K562 (cell line): ENCODE measurements around the gene MYO3B. TPM values are rescaled to one million over a fixed set of nuclear protein-coding genes. Genes with fewer than 3 reads are reported as not detected.

Experiments used
- ATAC-seq: fragments of 200-7000 bp; cut with Tn5 transposase; 3 replicates; pipeline ENCODE4 v1.9.1; 2020; ENCODE audit warnings: moderate library complexity
- BruUV-seq: library from RNA; stranded (reverse); fragments of 400-500 nt; replicated peaks from 2 replicates; lab custom pipeline; 2021; lab: Mats Ljungman, UMichigan
- CTCF ChIA-PET: fragments of 300-600 bp; formaldehyde crosslinking; extraction: SDS; loops from one replicate; lab custom pipeline; 2021; ENCODE audit warnings: low intra/inter-chr PET ratio; lab: Yijun Ruan, JAX
- POLR2A ChIA-PET: fragments of 300-600, 350-650 bp; sonication (Branson Sonifier 250); formaldehyde crosslinking; extraction: SDS; loops from one replicate; lab custom pipeline; 2021; ENCODE audit warnings: antibody characterized with exemption, inconsistent platforms; lab: Yijun Ruan, JAX
- DNase-seq, 4 experiments: peaks; one replicate each; pipeline versions ENCODE4 v3.0.0 to v3.0.0-alpha.2; 2011 to 2018; ENCODE audit warnings: low spot score in 3 of 4, mixed read lengths in 3 of 4; ENCODE audit errors: extremely low read depth in 1 of 4
- FAIRE-seq: peaks from 2 replicates; lab custom pipeline; 2011; peaks lifted over from hg19 to GRCh38; lab: Jason Lieb, UNC
- H2AFZ ChIP-seq: 2 replicates; pipeline ENCODE4 v1.6.0; 2011; ENCODE audit warnings: low read depth, low read length, control low read depth, inconsistent platforms
- H3K27ac ChIP-seq: fragments of 200-600 bp; 3 replicates; pipeline ENCODE4 v1.8.0; 2011; ENCODE audit warnings: low read depth, mild to moderate bottlenecking, control low read depth, inconsistent platforms, low read length, moderate library complexity, mixed read lengths; ENCODE audit errors: extremely low read depth
- H3K27me3 ChIP-seq, 2 experiments: fragments of 300-600 bp in 1 of 2; 2 replicates in 1 of 2; 3 replicates in 1 of 2; pipeline versions ENCODE4 v1.6.0 to v1.8.0; 2011; ENCODE audit warnings: inconsistent platforms in 2 of 2, low read length in 2 of 2, mild to moderate bottlenecking in 1 of 2, mixed read lengths in 1 of 2, moderate library complexity in 1 of 2; ENCODE audit not compliant: control insufficient read depth in 2 of 2, insufficient read depth in 2 of 2
- H3K36me3 ChIP-seq: fragments of 300-600 bp; 3 replicates; pipeline ENCODE4 v1.8.0; 2011; ENCODE audit warnings: mild to moderate bottlenecking, low read length, inconsistent platforms; ENCODE audit not compliant: control insufficient read depth, insufficient read depth
- H3K4me1 ChIP-seq, 2 experiments: fragments of 200-600 bp in 1 of 2; replicated peaks in 1 of 2; 2 replicates in 1 of 2; 3 replicates in 1 of 2; pipeline versions ENCODE4 v1.5.1 to v1.8.0; 2011; ENCODE audit warnings: inconsistent platforms in 2 of 2, low read length in 2 of 2, mild to moderate bottlenecking in 1 of 2, mixed read lengths in 1 of 2, moderate library complexity in 1 of 2; ENCODE audit not compliant: control insufficient read depth in 2 of 2, insufficient read depth in 2 of 2
- H3K4me2 ChIP-seq: 2 replicates; pipeline ENCODE4 v1.6.1; 2011; ENCODE audit warnings: low read length, control low read depth, inconsistent platforms, mixed read lengths; ENCODE audit not compliant: insufficient read depth
- H3K4me3 ChIP-seq: fragments of 200-600 bp; sonication (generic), shearing (Covaris generic); 2 replicates; pipeline ENCODE4 v1.5.1; 2016; ENCODE audit warnings: control low read depth, inconsistent platforms
- H3K79me2 ChIP-seq: fragments of 200-600 bp; 3 replicates; pipeline ENCODE4 v1.8.0; 2011; ENCODE audit warnings: low read length, inconsistent platforms; ENCODE audit not compliant: control insufficient read depth, insufficient read depth
- H3K9ac ChIP-seq, 2 experiments: 2 replicates each; pipeline versions ENCODE4 v1.6.0 to v1.6.1; 2011; ENCODE audit warnings: low read depth in 2 of 2, low read length in 2 of 2, control low read depth in 1 of 2, inconsistent platforms in 1 of 2, mild to moderate bottlenecking in 1 of 2, mixed read lengths in 1 of 2; ENCODE audit not compliant: insufficient read depth in 1 of 2
- H3K9me1 ChIP-seq: one replicate; pipeline ENCODE4 v1.6.0; 2011; ENCODE audit warnings: inconsistent platforms, mild to moderate bottlenecking, low read length, moderate library complexity; ENCODE audit not compliant: control insufficient read depth, insufficient read depth
- H3K9me3 ChIP-seq: replicated peaks from 2 replicates; pipeline ENCODE4 v1.5.1; 2011; ENCODE audit warnings: low read depth, low read length, inconsistent platforms; ENCODE audit not compliant: control insufficient read depth, insufficient read depth
- H4K20me1 ChIP-seq: replicated peaks from 2 replicates; pipeline ENCODE4 v1.6.1; 2011; ENCODE audit warnings: low read length, inconsistent platforms, mixed read lengths; ENCODE audit not compliant: control insufficient read depth, insufficient read depth
- BACH1 ChIP-seq: fragments of 200-800 bp; sonication (Bioruptor generic); IDR thresholded peaks from 2 replicates; pipeline ENCODE4 v1.6.1; 2016; ENCODE audit warnings: missing genetic modification characterization, missing compliant biosample characterization
- CCAR2 ChIP-seq: fragments of 200-400 bp; formaldehyde crosslinking; IDR thresholded peaks from 2 replicates; pipeline ENCODE4 v1.6.1; 2017; ENCODE audit warnings: mild to moderate bottlenecking, low read depth, low read length
- DMBX1 ChIP-seq: fragments of 250-450 bp; sonication (Bioruptor Pico); IDR thresholded peaks from 2 replicates; pipeline ENCODE4 v1.8.0; 2022; ENCODE audit warnings: inconsistent platforms, mild to moderate bottlenecking, moderate library complexity, borderline replicate concordance
- ETV1 ChIP-seq: fragments of 450-650 bp; conservative IDR thresholded peaks from 2 replicates; pipeline ENCODE4 v1.6.1; 2016; ENCODE audit warnings: missing genetic modification characterization, control low read depth, low read depth, missing compliant biosample characterization
- FOS ChIP-seq: IDR thresholded peaks from 3 replicates; pipeline ENCODE4 v1.6.1; 2011; ENCODE audit not compliant: insufficient read length; ENCODE audit errors: extremely low read depth
- FOSL1 ChIP-seq: fragments of 200-800 bp; sonication (Bioruptor generic); conservative IDR thresholded peaks from 2 replicates; pipeline ENCODE4 v1.6.1; 2016; ENCODE audit warnings: missing genetic modification characterization, missing compliant biosample characterization
- HDAC6 ChIP-seq: IDR thresholded peaks from 2 replicates; pipeline ENCODE4 v1.6.1; 2012; ENCODE audit warnings: low read depth, mild to moderate bottlenecking, control low read depth, inconsistent platforms, low read length, moderate library complexity
- MAFF ChIP-seq: IDR thresholded peaks from 2 replicates; pipeline ENCODE4 v1.6.1; 2012; ENCODE audit warnings: low read length, improper control_type of control experiment
- MAFG ChIP-seq: fragments of 450-650 bp; conservative IDR thresholded peaks from 2 replicates; pipeline ENCODE4 v1.6.1; 2016; ENCODE audit warnings: missing genetic modification characterization, missing compliant biosample characterization
- MCM3 ChIP-seq: fragments of 450-650 bp; IDR thresholded peaks from 2 replicates; pipeline ENCODE4 v1.6.1; 2016
- NFE2 ChIP-seq: IDR thresholded peaks from 2 replicates; pipeline ENCODE4 v1.6.1; 2014; ENCODE audit warnings: antibody characterized with exemption, low read depth
- PML ChIP-seq: IDR thresholded peaks from 2 replicates; pipeline ENCODE4 v1.6.1; 2012; ENCODE audit warnings: low read length, inconsistent platforms
- RBM14 ChIP-seq: fragments of 200-400 bp; formaldehyde crosslinking; IDR thresholded peaks from 2 replicates; pipeline ENCODE4 v1.6.1; 2018; ENCODE audit warnings: low read depth, mild to moderate bottlenecking, low read length, moderate library complexity, borderline replicate concordance; ENCODE audit not compliant: insufficient read depth
- RUNX1 ChIP-seq: sonication (generic); IDR thresholded peaks from 2 replicates; pipeline ENCODE4 v1.6.1; 2016; ENCODE audit warnings: antibody characterized with exemption, low read depth
- SMARCE1 ChIP-seq: fragments of 450-650 bp; IDR thresholded peaks from 2 replicates; pipeline ENCODE4 v1.7.1; 2016; ENCODE audit warnings: mild to moderate bottlenecking
- TBL1XR1 ChIP-seq, 2 experiments: IDR thresholded peaks; 2 replicates each; pipeline ENCODE4 v1.6.1; 2012; ENCODE audit warnings: improper control_type of control experiment in 2 of 2, low read length in 2 of 2, mild to moderate bottlenecking in 1 of 2
- ZNF316 ChIP-seq: fragments of 450-650 bp; IDR thresholded peaks from 2 replicates; pipeline ENCODE4 v1.6.1; 2016
- ZNF384 ChIP-seq: IDR thresholded peaks from 2 replicates; pipeline ENCODE4 v1.6.1; 2012; ENCODE audit warnings: low read depth, low read length, improper control_type of control experiment
- ZSCAN29 ChIP-seq: fragments of 450-650 bp; IDR thresholded peaks from 2 replicates; pipeline ENCODE4 v1.6.1; 2017
- WGBS: fragments of 100-300 bp; shearing (Covaris generic); methylation state at CpG from one replicate; pipeline ENCODE4 v1.1.6; 2016; ENCODE audit warnings: low coverage, mixed read lengths; ENCODE audit not compliant: insufficient coverage; ENCODE audit errors: missing lambda C conversion rate; 5-methylcytosine and 5-hydroxymethylcytosine counted together
- in situ Hi-C: fragments of 300-500 bp; cut with MboI; formaldehyde crosslinking; loops from 4 replicates; pipeline ENCODE4 v1.15.0; 2018; ENCODE audit warnings: inconsistent platforms, mixed read lengths
- intact Hi-C: fragments of 100-400 bp; cut with micrococcal nuclease; formaldehyde crosslinking; loops from 2 replicates; pipeline ENCODE4 v1.14.2; 2022
- polyA plus RNA-seq, 8 experiments: library from polyadenylated mRNA; depleted of rRNA in 4 of 8; stranded (reverse) in 5 of 8; unstranded in 3 of 8; fragments of >200 nt; fragmentation: Nextera tagmentation in 2 of 8; fragmentation: Illumina TruSeq in 1 of 8; extraction: Ambion mirVana in 2 of 8; extraction: Trizol in 1 of 8; gene quantifications; 2 replicates each; pipeline versions ENCODE4 v1.2.1 to v1.2.3, GENCODE V29; 2011 to 2014; ENCODE audit warnings: inconsistent platforms in 1 of 8, missing spikeins in 1 of 8
- total RNA-seq, 7 experiments: library from RNA; depleted of rRNA in 6 of 7; stranded (reverse); fragments of >200 nt in 6 of 7; fragmentation: Illumina TruSeq in 2 of 7; extraction: Trizol in 2 of 7; gene quantifications; 2 replicates each; pipeline versions ENCODE4 v1.2.1 to v1.2.3, GENCODE V29; 2011 to 2021; ENCODE audit warnings: low replicate concordance in 1 of 7
- TF ChIP-seq, protein P1 (sequence below): fragments of 450-650 bp; IDR thresholded peaks from 2 replicates; pipeline ENCODE4 v1.7.0; 2016; ENCODE audit warnings: borderline replicate concordance
- TF ChIP-seq, protein P2 (sequence below), 2 experiments: fragments of 450-650 bp in 1 of 2; sonication (generic) in 1 of 2; formaldehyde crosslinking in 1 of 2; IDR thresholded peaks in 1 of 2; conservative IDR thresholded peaks in 1 of 2; 2 replicates each; pipeline versions ENCODE4 v1.6.1 to v1.8.1; 2016 to 2023; ENCODE audit warnings: mild to moderate bottlenecking in 2 of 2, moderate library complexity in 2 of 2, inconsistent platforms in 1 of 2, missing genetic modification reagents in 1 of 2

Gene MYO3B
- total and polyA plus RNA-seq, 9 of the 15 experiments (the other 6 are each of a cell fraction or from before 2014, with no cell fraction given): 2.7 to 6.5 (median 3.6) TPM

DNA sequence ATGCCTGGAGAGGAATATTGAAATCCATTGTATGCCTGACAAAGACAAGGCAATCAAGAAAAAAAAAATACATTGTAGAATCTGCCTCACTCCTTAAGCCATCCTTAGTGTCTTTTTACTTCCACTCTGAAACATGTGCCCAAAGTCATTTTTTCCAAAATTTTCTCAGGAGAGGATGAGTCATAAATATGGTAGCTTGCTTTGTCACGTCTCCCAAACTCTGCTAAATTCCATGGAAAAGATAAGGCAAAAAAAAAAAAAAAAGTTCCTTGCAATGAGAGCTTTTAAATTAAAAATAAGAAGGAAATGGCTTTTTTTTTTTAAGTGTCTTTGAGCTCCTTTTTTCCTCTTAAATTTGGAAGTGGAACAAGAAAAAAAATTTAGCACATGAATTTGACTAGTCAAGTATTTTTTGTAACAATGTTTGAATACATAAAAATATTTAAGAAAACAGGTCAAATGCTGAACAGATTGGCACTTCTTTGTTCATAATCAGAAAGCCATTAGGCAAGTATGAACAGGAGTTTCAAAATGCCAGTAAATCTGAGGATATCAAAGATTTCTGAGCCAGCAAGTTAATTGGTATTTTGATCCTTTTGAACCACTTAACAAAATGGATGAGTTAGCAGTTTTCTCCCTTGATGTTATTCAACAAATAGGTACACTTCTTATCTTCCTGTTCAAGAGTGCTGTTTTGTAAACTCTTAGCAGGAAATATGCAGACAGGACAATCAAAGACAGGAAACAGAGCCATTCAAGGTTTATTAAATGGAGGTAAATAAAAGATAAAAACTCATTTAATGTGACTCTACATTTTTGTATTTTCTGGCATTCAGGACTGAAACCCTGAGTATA lies 289.8 kb downstream of the MYO3B start:
- ChIA-PET POLR2A (interaction anchor here (0.6 to 1.6 kb wide), 4 partner anchors 8 to 381 kb away, joined by 3 to 5 read pairs (median 4); no protein-coding TSS in a partner anchor), CTCF (interaction anchor here (0.7 to 1.1 kb wide), 2 partner anchors 59 to 643 kb away, joined by 3 to 4 read pairs; partner anchors contain the start of gene METTL5)
- Histone ChIP-seq H3K4me3 (no peak overlapping the region), H4K20me1 (no peaks in the 10 kb centered on the region), H2AFZ (no peak overlapping the region), H3K36me3 (no peaks in the 10 kb centered on the region), H3K79me2 (no peaks in the 10 kb centered on the region), H3K9ac (no peak overlapping the region), H3K9me3 (no peaks in the 10 kb centered on the region), H3K9me1 (no peaks in the 10 kb centered on the region), H3K4me1 (peaks cover 0 to 6% of the 10 kb centered on the region in 2 experiments; a peak in 1 of 5 replicates), H3K4me2 (no peak overlapping the region), H3K27ac (no peak overlapping the region), H3K27me3 (no peaks in the 10 kb centered on the region)
- no TSS peak for BruUV-seq
- intact Hi-C loops (no loop called here), in situ Hi-C loops (no loop called here)
- no peak for DNase-seq
- ATAC-seq: no peak
- no peak for FAIRE-seq
- WGBS: 18% methylated on average over 1 of the region's 1 CpG
- no peak for TF ChIP-seq ZSCAN29
- peak; percentile 34; the same call in 1 of the 2 replicates for TF ChIP-seq BACH1 (tag)
- no peak for TF ChIP-seq CCAR2
- TF ChIP-seq RBM14: no peak
- peak; percentile 98 for TF ChIP-seq ZNF316
- peak; percentile 13; the same call in 1 of the 2 replicates for TF ChIP-seq SMARCE1
- no peak; the same call in 1 of the 2 replicates for TF ChIP-seq ETV1 (tag)
- TF ChIP-seq, protein P1, sequence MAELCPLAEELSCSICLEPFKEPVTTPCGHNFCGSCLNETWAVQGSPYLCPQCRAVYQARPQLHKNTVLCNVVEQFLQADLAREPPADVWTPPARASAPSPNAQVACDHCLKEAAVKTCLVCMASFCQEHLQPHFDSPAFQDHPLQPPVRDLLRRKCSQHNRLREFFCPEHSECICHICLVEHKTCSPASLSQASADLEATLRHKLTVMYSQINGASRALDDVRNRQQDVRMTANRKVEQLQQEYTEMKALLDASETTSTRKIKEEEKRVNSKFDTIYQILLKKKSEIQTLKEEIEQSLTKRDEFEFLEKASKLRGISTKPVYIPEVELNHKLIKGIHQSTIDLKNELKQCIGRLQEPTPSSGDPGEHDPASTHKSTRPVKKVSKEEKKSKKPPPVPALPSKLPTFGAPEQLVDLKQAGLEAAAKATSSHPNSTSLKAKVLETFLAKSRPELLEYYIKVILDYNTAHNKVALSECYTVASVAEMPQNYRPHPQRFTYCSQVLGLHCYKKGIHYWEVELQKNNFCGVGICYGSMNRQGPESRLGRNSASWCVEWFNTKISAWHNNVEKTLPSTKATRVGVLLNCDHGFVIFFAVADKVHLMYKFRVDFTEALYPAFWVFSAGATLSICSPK: no peak
- no peak for TF ChIP-seq RUNX1
- TF ChIP-seq ZNF384: peak; percentile 56
- TF ChIP-seq MCM3: no peak
- TF ChIP-seq DMBX1: no peak
- peak; percentile 97 for TF ChIP-seq MAFG
- TF ChIP-seq FOSL1 (tag): peak; percentile 94
- TF ChIP-seq MAFF: peak; percentile 94
- TF ChIP-seq FOS: no peak
- TF ChIP-seq HDAC6: no peak
- TF ChIP-seq, protein P2, sequence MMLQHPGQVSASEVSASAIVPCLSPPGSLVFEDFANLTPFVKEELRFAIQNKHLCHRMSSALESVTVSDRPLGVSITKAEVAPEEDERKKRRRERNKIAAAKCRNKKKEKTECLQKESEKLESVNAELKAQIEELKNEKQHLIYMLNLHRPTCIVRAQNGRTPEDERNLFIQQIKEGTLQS (IDR thresholded peaks at IDR 0.05): peak; percentile 72; the same call in 1 of the 2 replicates
- TF ChIP-seq, protein P2 (CRISPR knock-in tag; conservative IDR thresholded peaks at IDR 0.05): no peak
- 0 out of 4 replicates have a peak, but pooled peaks of 1 of the 2 experiments have one; percentile 7 for TF ChIP-seq TBL1XR1 (IDR thresholded peaks at IDR 0.05; ENCODE audit: low read length in 2 of 2)
- no peak for TF ChIP-seq PML
- peak; percentile 65; the same call in 1 of the 2 replicates for TF ChIP-seq NFE2
